ENCODE results near the gene BTG4.

The BTG4 gene

DNA sequence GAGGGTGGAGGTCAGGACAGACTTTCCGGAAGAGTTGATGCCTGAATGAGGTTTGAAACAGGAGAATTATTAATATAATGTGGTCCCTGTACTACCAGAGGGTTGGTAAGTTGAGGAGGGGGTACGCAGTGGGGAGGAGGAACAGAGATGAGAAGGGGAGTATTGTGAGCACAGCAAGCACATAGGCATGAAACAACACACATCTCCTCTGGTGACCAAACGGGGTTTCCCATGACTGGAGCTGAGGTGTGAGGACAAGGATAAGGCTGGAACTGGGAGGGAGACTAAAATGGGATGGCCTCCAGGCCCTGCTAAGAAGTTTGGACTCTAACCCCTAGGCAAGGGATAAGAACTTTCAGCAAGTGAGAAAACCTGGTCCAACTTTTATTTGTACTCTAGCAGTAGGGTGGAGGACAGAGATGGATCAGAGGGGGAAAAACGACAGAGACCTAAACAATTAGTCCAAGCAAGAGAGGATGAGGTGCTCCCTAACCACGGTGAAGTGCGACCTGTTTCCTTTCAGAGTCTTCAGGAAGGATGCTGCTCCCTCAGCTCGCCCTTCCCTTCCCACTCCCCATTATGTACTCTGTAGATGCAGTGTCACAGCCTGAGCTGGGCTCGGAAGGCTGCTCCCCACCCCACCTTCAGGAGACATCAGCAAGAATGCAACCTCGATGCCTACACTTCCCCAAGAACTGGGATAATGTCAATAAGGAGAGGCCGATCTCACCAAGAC, 59.2 kb downstream of the BTG4 start:
- DNase-seq, result no peak

- no peak for DNase-seq
Measured at GRCh38 chr11:111452146-111452545, 60.0 kb downstream of the BTG4 start.

- no peak for DNase-seq
Measured at GRCh38 chr11:111450480-111451320, 61.5 kb downstream of the BTG4 start.

DNA sequence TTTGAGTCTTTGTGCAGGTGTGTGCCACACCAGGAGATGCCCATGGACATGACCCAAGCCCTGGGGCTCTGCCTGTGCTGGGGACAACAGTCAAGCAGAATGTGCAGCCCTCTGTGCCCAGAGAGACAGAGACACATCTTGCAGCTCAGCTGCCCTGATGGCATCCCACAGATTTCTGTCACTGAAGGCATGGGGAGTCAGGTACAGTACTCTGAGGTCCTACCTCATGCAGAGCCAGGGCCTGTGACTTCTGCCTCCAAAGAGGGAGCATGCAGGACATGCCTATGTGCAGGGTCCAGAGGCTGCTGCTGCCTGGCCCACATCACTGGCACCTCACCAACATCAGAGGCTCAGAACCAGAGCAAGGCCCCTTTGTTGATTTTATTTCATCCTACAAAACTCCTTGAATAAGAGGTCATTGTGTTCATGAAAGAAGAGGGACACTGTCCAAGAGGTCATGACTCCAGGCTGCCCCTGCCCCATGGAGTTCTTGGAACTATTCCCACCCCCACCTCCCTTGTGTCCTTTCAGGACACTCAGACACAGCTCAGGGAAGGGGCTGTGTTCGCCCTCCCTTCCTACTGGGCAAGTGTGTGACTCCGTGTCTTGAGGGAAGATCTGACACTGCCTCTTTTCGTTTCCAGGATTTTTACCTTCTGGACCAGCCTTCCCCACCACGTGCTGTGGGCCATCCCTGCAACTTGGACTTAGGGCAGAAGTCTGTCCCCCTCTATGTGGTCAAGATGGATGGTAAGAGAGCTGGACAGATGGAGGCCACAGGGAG, 62.3 kb downstream of the BTG4 start:
- DNase-seq, result no peak

DNA sequence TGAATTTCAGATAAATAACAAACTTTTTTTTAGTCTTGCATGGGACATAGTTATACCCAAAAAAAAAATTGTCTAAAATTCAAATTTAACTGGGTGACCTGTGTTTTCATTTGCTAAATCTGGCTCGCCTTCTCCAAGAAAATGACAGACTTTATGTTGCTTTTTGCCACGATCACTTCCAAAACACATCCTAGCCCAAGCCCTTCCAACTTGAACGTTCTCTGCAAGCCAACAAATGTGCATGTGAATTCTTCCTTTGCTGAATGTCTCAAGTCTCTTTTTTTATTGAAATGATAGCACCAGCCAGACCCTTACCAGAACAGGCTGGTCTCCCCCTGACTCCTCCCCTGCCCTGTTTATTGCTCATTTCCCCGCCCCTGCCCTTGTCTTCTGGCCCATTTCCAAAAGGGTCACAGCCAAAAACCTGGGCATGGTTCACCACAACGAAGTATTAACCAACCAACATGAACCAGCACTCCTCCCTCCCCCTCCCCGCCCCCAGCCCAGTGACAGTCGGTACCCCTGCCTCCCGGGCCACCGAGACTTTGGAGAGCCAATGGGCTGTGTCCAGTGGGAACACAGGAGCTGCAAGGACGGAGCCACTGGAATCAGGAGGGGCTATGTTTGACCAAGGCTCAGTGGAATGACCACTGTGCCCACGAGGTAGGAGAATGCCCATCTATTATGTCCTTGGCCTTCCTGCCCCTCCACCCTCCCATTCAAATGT, 63.2 kb downstream of the BTG4 start:
- DNase-seq, result no peak

- DNase-seq, result no peak
Measured at GRCh38 chr11:111448414-111448813, 63.8 kb downstream of the BTG4 start.

- DNase-seq, result no peak
Measured at GRCh38 chr11:111447931-111448330, 64.3 kb downstream of the BTG4 start.

DNA sequence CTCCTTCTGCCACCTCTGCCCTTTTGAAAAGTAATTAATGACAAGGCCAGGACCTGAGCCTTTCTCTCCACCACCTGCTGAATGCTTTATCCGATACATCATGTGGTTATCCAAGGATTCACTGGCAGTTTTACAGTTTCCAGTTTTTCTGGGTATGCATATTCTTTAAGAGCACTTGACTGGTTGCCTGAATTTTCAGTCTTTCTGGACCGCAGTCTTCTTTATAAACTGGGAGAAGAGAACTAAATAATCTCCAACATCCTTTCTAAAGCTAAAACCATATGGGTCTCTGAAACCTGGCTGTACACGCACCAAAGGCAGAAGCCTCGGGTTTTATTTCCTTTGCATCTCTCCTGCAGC, 65.1 kb downstream of the BTG4 start:
- no peak for DNase-seq

GRCh38 chr11:111446404-111447111, 65.6 kb downstream of the BTG4 start:
- peak; percentile 96 to 98 for DNase-seq

DNA sequence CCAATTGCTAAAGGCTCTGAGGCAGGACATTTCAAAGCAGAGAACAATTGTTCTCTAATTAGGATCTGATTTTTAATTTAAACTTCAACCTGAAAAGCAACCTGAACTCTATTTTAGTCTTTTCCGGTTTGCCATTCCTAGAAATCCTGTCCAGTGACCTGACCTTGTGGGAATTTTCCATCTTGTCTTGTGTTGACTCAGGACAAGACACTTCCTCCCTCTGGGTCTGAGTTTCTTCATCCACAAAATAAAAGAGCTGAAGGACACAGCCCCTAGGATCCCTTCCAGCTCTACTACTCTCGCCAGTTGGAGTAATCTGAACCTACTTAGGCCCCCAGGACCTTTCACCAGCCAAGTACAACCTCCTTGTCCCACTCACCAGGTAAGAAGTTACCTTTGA, 66.6 kb downstream of the BTG4 start:
- DNase-seq, result no peak

Measured in NCI-H526 (cell line).